IMR-90 (cell line): ENCODE measurements around the gene CAMK2D. TPM values are rescaled to one million over a fixed set of nuclear protein-coding genes. Genes with fewer than 3 reads are reported as not detected.

Experiments used
- ATAC-seq: fragments of 200-7000 bp; cut with Tn5 transposase; 2 replicates; pipeline ENCODE4 v1.9.1; 2020; ENCODE audit warnings: low read depth, mild to moderate bottlenecking, moderate library complexity
- BruUV-seq: library from RNA; stranded (reverse); fragments of 400-500 nt; replicated peaks from 2 replicates; lab custom pipeline; 2021; lab: Mats Ljungman, UMichigan
- CTCF ChIA-PET: fragments of 300-600 bp; formaldehyde crosslinking; extraction: SDS; loops from one replicate; lab custom pipeline; 2021; ENCODE audit warnings: antibody characterized with exemption; lab: Yijun Ruan, JAX
- POLR2A ChIA-PET: fragments of 300-600 bp; sonication (Branson Sonifier 250); formaldehyde crosslinking; loops from one replicate; lab custom pipeline; 2022; ENCODE audit warnings: antibody characterized with exemption; ENCODE audit not compliant: unreplicated experiment; lab: Charles Lee
- DNase-seq: peaks from one replicate; pipeline ENCODE4 v3.0.0; 2013
- H2AFZ ChIP-seq: replicated peaks from 2 replicates; pipeline ENCODE3; 2013; ENCODE audit warnings: low read length, mild to moderate bottlenecking; ENCODE audit not compliant: poor library complexity
- H2AK5ac ChIP-seq: 2 replicates; pipeline ENCODE4 v1.6.1; 2013; ENCODE audit warnings: low read depth, low read length, inconsistent platforms
- H2AK9ac ChIP-seq: replicated peaks from 2 replicates; pipeline ENCODE3; 2013; ENCODE audit warnings: mild to moderate bottlenecking, low read depth, low read length, moderate library complexity; ENCODE audit not compliant: poor library complexity
- H2BK120ac ChIP-seq: 2 replicates; pipeline ENCODE4 v1.6.1; 2013; ENCODE audit warnings: low read depth, low read length, inconsistent platforms
- H2BK15ac ChIP-seq: 3 replicates; pipeline ENCODE4 v1.6.1; 2013; ENCODE audit warnings: low read depth, low read length, inconsistent platforms
- H2BK20ac ChIP-seq: 2 replicates; pipeline ENCODE4 v1.6.1; 2013; ENCODE audit warnings: low read depth, mild to moderate bottlenecking, inconsistent platforms, low read length, moderate library complexity
- H2BK5ac ChIP-seq: 2 replicates; pipeline ENCODE4 v1.6.1; 2013; ENCODE audit warnings: mild to moderate bottlenecking, low read depth, low read length, inconsistent platforms; ENCODE audit not compliant: poor library complexity, severe bottlenecking
- H3K14ac ChIP-seq: replicated peaks from 2 replicates; pipeline ENCODE4 v1.6.1; 2013; ENCODE audit warnings: low read depth, low read length, inconsistent platforms
- H3K18ac ChIP-seq: 2 replicates; pipeline ENCODE4 v1.6.1; 2013; ENCODE audit warnings: low read depth, low read length, control low read depth
- H3K23ac ChIP-seq: 2 replicates; pipeline ENCODE4 v1.6.1; 2013; ENCODE audit warnings: low read depth, low read length, inconsistent platforms
- H3K27ac ChIP-seq: 2 replicates; pipeline ENCODE4 v1.5.1; 2013; ENCODE audit warnings: mild to moderate bottlenecking, control low read depth, low read length; ENCODE audit not compliant: insufficient read depth
- H3K27me3 ChIP-seq: 2 replicates; pipeline ENCODE4 v1.6.1; 2013; ENCODE audit warnings: low read length; ENCODE audit not compliant: control insufficient read depth, insufficient read depth
- H3K36me3 ChIP-seq: 2 replicates; pipeline ENCODE4 v1.6.1; 2013; ENCODE audit warnings: low read length, mixed read lengths; ENCODE audit not compliant: control insufficient read depth, insufficient read depth
- H3K4ac ChIP-seq: 2 replicates; pipeline ENCODE4 v1.6.1; 2013; ENCODE audit warnings: low read depth, low read length, inconsistent platforms
- H3K4me1 ChIP-seq: 2 replicates; pipeline ENCODE4 v1.6.1; 2013; ENCODE audit warnings: low read length, mixed read lengths; ENCODE audit not compliant: control insufficient read depth, insufficient read depth
- H3K4me2 ChIP-seq: 2 replicates; pipeline ENCODE4 v1.6.1; 2013; ENCODE audit warnings: low read depth, mild to moderate bottlenecking, control low read depth, low read length, moderate library complexity
- H3K4me3 ChIP-seq: 2 replicates; pipeline ENCODE4 v1.5.1; 2013; ENCODE audit warnings: low read depth, mild to moderate bottlenecking, control low read depth, low read length, moderate library complexity; ENCODE audit not compliant: insufficient read depth
- H3K56ac ChIP-seq: 2 replicates; pipeline ENCODE4 v1.6.1; 2013; ENCODE audit warnings: low read length, inconsistent platforms; ENCODE audit not compliant: insufficient read depth; ENCODE audit errors: extremely low read depth
- H3K79me1 ChIP-seq, 2 experiments: 2 replicates each; pipeline ENCODE4 v1.6.1; 2013; ENCODE audit warnings: low read length in 2 of 2, inconsistent platforms in 1 of 2, low read depth in 1 of 2
- H3K9ac ChIP-seq: 2 replicates; pipeline ENCODE4 v1.6.1; 2013; ENCODE audit warnings: low read depth, low read length, control low read depth
- H3K9me1 ChIP-seq: 2 replicates; pipeline ENCODE4 v1.6.1; 2013; ENCODE audit warnings: low read length, inconsistent platforms; ENCODE audit not compliant: insufficient read depth
- H3K9me3 ChIP-seq: 2 replicates; pipeline ENCODE4 v1.6.1; 2013; ENCODE audit warnings: low read length; ENCODE audit not compliant: control insufficient read depth, insufficient read depth
- H4K20me1 ChIP-seq: 2 replicates; pipeline ENCODE4 v1.6.1; 2013; ENCODE audit warnings: low read length, inconsistent platforms; ENCODE audit not compliant: insufficient read depth
- H4K5ac ChIP-seq: 2 replicates; pipeline ENCODE4 v1.6.1; 2013; ENCODE audit warnings: mild to moderate bottlenecking, low read depth, low read length, control low read depth
- H4K8ac ChIP-seq, 2 experiments: 2 replicates each; pipeline ENCODE4 v1.6.1; 2013; ENCODE audit warnings: low read depth in 2 of 2, low read length in 2 of 2, control low read depth in 1 of 2, inconsistent platforms in 1 of 2
- H4K91ac ChIP-seq: 2 replicates; pipeline ENCODE4 v1.6.1; 2013; ENCODE audit warnings: low read depth, low read length, inconsistent platforms; ENCODE audit not compliant: insufficient read depth
- CHD1 ChIP-seq: IDR thresholded peaks from 2 replicates; pipeline ENCODE4 v1.6.1; 2012; ENCODE audit warnings: low read depth, low read length, improper control_type of control experiment
- RAD21 ChIP-seq: IDR thresholded peaks from 2 replicates; pipeline ENCODE4 v1.6.1; 2012; ENCODE audit warnings: low read length, improper control_type of control experiment
- RFX5 ChIP-seq: IDR thresholded peaks from 2 replicates; pipeline ENCODE4 v1.8.0; 2012; ENCODE audit warnings: low read depth, mild to moderate bottlenecking, low read length, moderate library complexity
- WGBS, 2 experiments: methylation state at CpG; one replicate each; pipeline versions ENCODE4 v1.1.5 to v1.1.7; 2013; ENCODE audit warnings: missing lambda C conversion rate in 2 of 2; ENCODE audit not compliant: insufficient read length in 1 of 2; ENCODE audit errors: extremely low coverage in 2 of 2; 5-methylcytosine and 5-hydroxymethylcytosine counted together
- dilution Hi-C: fragments of 300-500 bp; cut with HindIII; formaldehyde crosslinking; loops from one replicate; pipeline ENCODE4 v1.14.3; 2018; ENCODE audit warnings: low sequenced_read_pairs; ENCODE audit not compliant: unreplicated experiment
- in situ Hi-C: fragments of 300-500 bp; cut with MboI; formaldehyde crosslinking; loops from 3 replicates; pipeline ENCODE4 v1.14.3; 2019; ENCODE audit warnings: low sequenced_read_pairs, inconsistent platforms, mixed read lengths
- intact Hi-C: fragments of 100-400 bp; cut with micrococcal nuclease; formaldehyde crosslinking; loops from 2 replicates; pipeline ENCODE4 v1.10.0; 2022
- polyA plus RNA-seq, 3 experiments: library from polyadenylated mRNA; depleted of rRNA; stranded (reverse); fragments of >200 nt; gene quantifications; 2 replicates each; pipeline ENCODE4 v1.2.3, GENCODE V29; 2012; ENCODE audit warnings: low replicate concordance in 1 of 3
- total RNA-seq: library from RNA; depleted of rRNA; stranded (reverse); fragments of >200 nt; gene quantifications from 2 replicates; pipeline ENCODE4 v1.2.3, GENCODE V29; 2012
- TF ChIP-seq, protein P1 (sequence below): conservative IDR thresholded peaks from 2 replicates; pipeline ENCODE4 v1.5.1; 2012; ENCODE audit warnings: mild to moderate bottlenecking, low read depth, low read length, improper control_type of control experiment
- TF ChIP-seq, protein P2 (sequence below): fragments of 150-350 bp; IDR thresholded peaks from 2 replicates; pipeline ENCODE4 v1.6.1; 2016; ENCODE audit warnings: low read depth, mild to moderate bottlenecking, low read length, moderate library complexity, borderline replicate concordance

Gene CAMK2D
- total and polyA plus RNA-seq, 2 of the 4 experiments (the other 2 are of a cell fraction): 44.6 to 156 TPM

DNA sequence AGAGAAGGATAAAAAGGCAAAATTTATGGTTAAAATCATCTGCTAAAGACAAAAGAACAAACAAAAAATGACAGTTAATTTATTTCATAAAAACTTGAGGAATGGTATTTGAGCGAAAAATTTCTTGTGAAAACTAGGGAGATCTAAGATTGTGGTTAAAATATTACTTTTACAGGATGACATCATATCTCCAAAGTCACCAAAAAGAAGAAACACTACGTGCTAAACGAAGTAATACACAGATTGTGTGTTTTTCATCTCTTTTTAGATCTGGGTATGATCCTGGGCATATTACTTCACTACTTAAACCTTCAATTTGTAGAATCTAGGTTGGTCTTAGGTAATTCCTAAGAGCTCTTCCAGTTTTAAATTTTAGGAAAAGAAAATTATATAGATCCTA is 107.7 kb downstream of the CAMK2D start:
- no peak overlapping the region for H4K8ac ChIP-seq
- no peaks in the 10 kb centered on the region for H3K27me3 ChIP-seq
- no peaks in the 10 kb centered on the region for H3K9me3 ChIP-seq
- H2AFZ ChIP-seq: no peak overlapping the region
- H4K5ac ChIP-seq: no peak overlapping the region
- no peak for ATAC-seq
- DNase-seq: no peak
- no peak overlapping the region for H3K4ac ChIP-seq
- H3K18ac ChIP-seq: no peak overlapping the region
- H3K4me1 ChIP-seq: peaks cover 2% of the 10 kb centered on the region; the same call in 1 of the 2 replicates
- no peak overlapping the region for H2BK20ac ChIP-seq
- in situ Hi-C loops: no loop called here
- H4K91ac ChIP-seq: no peak overlapping the region
- no peak overlapping the region for H2BK120ac ChIP-seq
- TF ChIP-seq CHD1 (no peak), RAD21 (no peak), RFX5 (no peak)
- TF ChIP-seq, protein P1, sequence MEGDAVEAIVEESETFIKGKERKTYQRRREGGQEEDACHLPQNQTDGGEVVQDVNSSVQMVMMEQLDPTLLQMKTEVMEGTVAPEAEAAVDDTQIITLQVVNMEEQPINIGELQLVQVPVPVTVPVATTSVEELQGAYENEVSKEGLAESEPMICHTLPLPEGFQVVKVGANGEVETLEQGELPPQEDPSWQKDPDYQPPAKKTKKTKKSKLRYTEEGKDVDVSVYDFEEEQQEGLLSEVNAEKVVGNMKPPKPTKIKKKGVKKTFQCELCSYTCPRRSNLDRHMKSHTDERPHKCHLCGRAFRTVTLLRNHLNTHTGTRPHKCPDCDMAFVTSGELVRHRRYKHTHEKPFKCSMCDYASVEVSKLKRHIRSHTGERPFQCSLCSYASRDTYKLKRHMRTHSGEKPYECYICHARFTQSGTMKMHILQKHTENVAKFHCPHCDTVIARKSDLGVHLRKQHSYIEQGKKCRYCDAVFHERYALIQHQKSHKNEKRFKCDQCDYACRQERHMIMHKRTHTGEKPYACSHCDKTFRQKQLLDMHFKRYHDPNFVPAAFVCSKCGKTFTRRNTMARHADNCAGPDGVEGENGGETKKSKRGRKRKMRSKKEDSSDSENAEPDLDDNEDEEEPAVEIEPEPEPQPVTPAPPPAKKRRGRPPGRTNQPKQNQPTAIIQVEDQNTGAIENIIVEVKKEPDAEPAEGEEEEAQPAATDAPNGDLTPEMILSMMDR: no peak
- TF ChIP-seq, protein P2, sequence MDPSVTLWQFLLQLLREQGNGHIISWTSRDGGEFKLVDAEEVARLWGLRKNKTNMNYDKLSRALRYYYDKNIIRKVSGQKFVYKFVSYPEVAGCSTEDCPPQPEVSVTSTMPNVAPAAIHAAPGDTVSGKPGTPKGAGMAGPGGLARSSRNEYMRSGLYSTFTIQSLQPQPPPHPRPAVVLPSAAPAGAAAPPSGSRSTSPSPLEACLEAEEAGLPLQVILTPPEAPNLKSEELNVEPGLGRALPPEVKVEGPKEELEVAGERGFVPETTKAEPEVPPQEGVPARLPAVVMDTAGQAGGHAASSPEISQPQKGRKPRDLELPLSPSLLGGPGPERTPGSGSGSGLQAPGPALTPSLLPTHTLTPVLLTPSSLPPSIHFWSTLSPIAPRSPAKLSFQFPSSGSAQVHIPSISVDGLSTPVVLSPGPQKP: no peak
- no peak overlapping the region for H3K4me3 ChIP-seq
- ChIA-PET CTCF (interaction anchor here (1.6 kb wide), 1 partner anchor 30 kb away, joined by 4 read pairs; no protein-coding TSS in a partner anchor), POLR2A (no interaction called here)
- BruUV-seq: no TSS peak
- no peak overlapping the region for H3K56ac ChIP-seq
- H2BK5ac ChIP-seq: no peak overlapping the region
- H2BK15ac ChIP-seq: no peak overlapping the region
- intact Hi-C loops: no loop called here
- no peak overlapping the region for H3K23ac ChIP-seq
- dilution Hi-C loops: no loop called here
- no peak overlapping the region for H3K27ac ChIP-seq
- no peak overlapping the region for H3K9ac ChIP-seq
- no peak overlapping the region for H3K14ac ChIP-seq
- peaks cover 3% of the 10 kb centered on the region; the same call in 1 of the 2 replicates for H3K9me1 ChIP-seq
- no peaks in the 10 kb centered on the region for H3K36me3 ChIP-seq
- peaks cover 19 to 44% of the 10 kb centered on the region in 2 experiments for H3K79me1 ChIP-seq
- peaks cover 2% of the 10 kb centered on the region; the same call in 1 of the 2 replicates for H4K20me1 ChIP-seq
- H3K4me2 ChIP-seq: no peak overlapping the region
- no CpG with 5 or more reads among the region's 3 CpGs for WGBS, 2 experiments
- no peak overlapping the region for H2AK5ac ChIP-seq
- no peak overlapping the region for H2AK9ac ChIP-seq
